ENCODE data around the gene ADISSP. TPM values are rescaled to one million over a fixed set of nuclear protein-coding genes. Genes with fewer than 3 reads are reported as not detected.

The ADISSP gene
- total and polyA plus RNA-seq, 9 of the 15 experiments (the other 6 are each of a cell fraction or from before 2014, with no cell fraction given), result 1.4 to 70.6 (median 23.4) TPM

- H3K9ac ChIP-seq (ENCODE audit: insufficient read depth in 1 of 2, low read depth in 2 of 2, low read length in 2 of 2), result peak overlapping the region; percentile 61 to 93
- peaks cover 38% of the 10 kb centered on the region; the same call in 2 of the 3 replicates for H3K36me3 ChIP-seq (ENCODE audit: control insufficient read depth, insufficient read depth, low read length)
- no peak overlapping the region for H2AFZ ChIP-seq (ENCODE audit: low read depth, low read length)
- BruUV-seq (replicated peaks), result no TSS peak
- in situ Hi-C loops (cut with MboI), result no loop called here
- WGBS (ENCODE audit: insufficient coverage, low coverage, missing lambda C conversion rate), result 34% methylated on average over 8 of the region's 19 CpGs
- peaks cover 14 to 44% of the 10 kb centered on the region in 2 experiments; a peak in 4 of 5 replicates for H3K4me1 ChIP-seq (replicated peaks in 1 of 2; ENCODE audit: control insufficient read depth in 2 of 2, insufficient read depth in 2 of 2, low read length in 2 of 2)
- peak overlapping the region; percentile 80 for H3K4me2 ChIP-seq (ENCODE audit: insufficient read depth, low read length)
- H3K27me3 ChIP-seq (ENCODE audit: control insufficient read depth in 2 of 2, insufficient read depth in 2 of 2, low read length in 2 of 2), result no peaks in the 10 kb centered on the region
- DNase-seq (ENCODE audit: extremely low read depth in 1 of 4, low spot score in 3 of 4), result peak; percentile 57 to 59 (median 57)
- H3K79me2 ChIP-seq (ENCODE audit: control insufficient read depth, insufficient read depth, low read length), result peaks cover 12% of the 10 kb centered on the region; the same call in 2 of the 3 replicates
- CTCF ChIA-PET (ENCODE audit: low intra/inter-chr PET ratio), result interaction anchor here (0.7 kb wide), 1 partner anchor 300 kb away, joined by 4 read pairs; no protein-coding TSS in a partner anchor
- peak; percentile 58 for FAIRE-seq
- TF ChIP-seq ZNF316 (IDR thresholded peaks at IDR 0.05), result peak; percentile 71
- peak; percentile 18; the same call in 1 of the 2 replicates for TF ChIP-seq C11orf30 (IDR thresholded peaks at IDR 0.05; ENCODE audit: low read depth)
- peak; percentile 51 for TF ChIP-seq ZSCAN29 (IDR thresholded peaks at IDR 0.05)
- 0 out of 2 replicates have a peak, but pooled peaks have one; percentile 5 for TF ChIP-seq MAFG (tag; conservative IDR thresholded peaks at IDR 0.05)
- TF ChIP-seq, protein P1, sequence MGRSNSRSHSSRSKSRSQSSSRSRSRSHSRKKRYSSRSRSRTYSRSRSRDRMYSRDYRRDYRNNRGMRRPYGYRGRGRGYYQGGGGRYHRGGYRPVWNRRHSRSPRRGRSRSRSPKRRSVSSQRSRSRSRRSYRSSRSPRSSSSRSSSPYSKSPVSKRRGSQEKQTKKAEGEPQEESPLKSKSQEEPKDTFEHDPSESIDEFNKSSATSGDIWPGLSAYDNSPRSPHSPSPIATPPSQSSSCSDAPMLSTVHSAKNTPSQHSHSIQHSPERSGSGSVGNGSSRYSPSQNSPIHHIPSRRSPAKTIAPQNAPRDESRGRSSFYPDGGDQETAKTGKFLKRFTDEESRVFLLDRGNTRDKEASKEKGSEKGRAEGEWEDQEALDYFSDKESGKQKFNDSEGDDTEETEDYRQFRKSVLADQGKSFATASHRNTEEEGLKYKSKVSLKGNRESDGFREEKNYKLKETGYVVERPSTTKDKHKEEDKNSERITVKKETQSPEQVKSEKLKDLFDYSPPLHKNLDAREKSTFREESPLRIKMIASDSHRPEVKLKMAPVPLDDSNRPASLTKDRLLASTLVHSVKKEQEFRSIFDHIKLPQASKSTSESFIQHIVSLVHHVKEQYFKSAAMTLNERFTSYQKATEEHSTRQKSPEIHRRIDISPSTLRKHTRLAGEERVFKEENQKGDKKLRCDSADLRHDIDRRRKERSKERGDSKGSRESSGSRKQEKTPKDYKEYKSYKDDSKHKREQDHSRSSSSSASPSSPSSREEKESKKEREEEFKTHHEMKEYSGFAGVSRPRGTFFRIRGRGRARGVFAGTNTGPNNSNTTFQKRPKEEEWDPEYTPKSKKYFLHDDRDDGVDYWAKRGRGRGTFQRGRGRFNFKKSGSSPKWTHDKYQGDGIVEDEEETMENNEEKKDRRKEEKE (IDR thresholded peaks at IDR 0.05; ENCODE audit: borderline replicate concordance in 1 of 2, control insufficient read depth in 1 of 2, low read depth in 2 of 2, low read length in 1 of 2), result no peak
- H3K9me3 ChIP-seq (replicated peaks; ENCODE audit: control insufficient read depth, insufficient read depth, low read depth, low read length), result no peaks in the 10 kb centered on the region
- intact Hi-C loops (cut with micrococcal nuclease), result no loop called here
- H3K4me3 ChIP-seq, result peak overlapping the region; percentile 55; the same call in 1 of the 2 replicates
- H4K20me1 ChIP-seq (replicated peaks; ENCODE audit: control insufficient read depth, insufficient read depth, low read length), result no peaks in the 10 kb centered on the region
- no peaks in the 10 kb centered on the region for H3K9me1 ChIP-seq (ENCODE audit: control insufficient read depth, insufficient read depth, low read length)
- no peak overlapping the region for H3K27ac ChIP-seq (ENCODE audit: extremely low read depth, low read depth, low read length)
- ATAC-seq, result peak; percentile 70
- POLR2A ChIA-PET, result interaction anchor here (0.6 kb wide), 1 partner anchor 12 kb away, joined by 3 read pairs; no protein-coding TSS in a partner anchor
Measured at GRCh38 chr20:3797592-3798372, 30.2 kb upstream of the ADISSP start.

Data from K562 (cell line).